DND-41 (cell line): ENCODE data around the gene DEPP1.
A peak's percentile ranks its signal among the peaks of the same experiment; 100 is the strongest.

ENCODE experiments used
- ATAC-seq: fragments of 200-7000 bp; cut with Tn5 transposase; 3 replicates; pipeline ENCODE4 v1.9.1; 2021; ENCODE audit warnings: low read depth; ENCODE audit not compliant: insufficient read depth
- DNase-seq: peaks from one replicate; pipeline ENCODE4 v3.0.0-alpha.2; 2020
- H2AFZ ChIP-seq: 2 replicates; pipeline ENCODE4 v1.6.0; 2012; ENCODE audit warnings: low read depth, low read length
- H3K27ac ChIP-seq: 2 replicates; pipeline ENCODE4 v1.5.1; 2012; ENCODE audit warnings: low read length, inconsistent platforms
- H3K27me3 ChIP-seq: fragments of 200-600 bp; sonication (generic); 2 replicates; pipeline ENCODE4 v1.6.0; 2012; ENCODE audit warnings: low read length, mild to moderate bottlenecking, inconsistent platforms; ENCODE audit not compliant: insufficient read depth, poor library complexity
- H3K36me3 ChIP-seq: 2 replicates; pipeline ENCODE4 v1.5.1; 2012; ENCODE audit warnings: low read length, inconsistent platforms; ENCODE audit not compliant: insufficient read depth
- H3K4me1 ChIP-seq: 2 replicates; pipeline ENCODE4 v1.5.1; 2012; ENCODE audit warnings: mild to moderate bottlenecking, low read length; ENCODE audit not compliant: insufficient read depth
- H3K4me2 ChIP-seq: 2 replicates; pipeline ENCODE4 v1.6.0; 2012; ENCODE audit warnings: mild to moderate bottlenecking, moderate library complexity, low read length, inconsistent platforms; ENCODE audit not compliant: insufficient read depth
- H3K4me3 ChIP-seq, 2 experiments: fragments of 200-600 bp in 1 of 2; shearing (Covaris generic) in 1 of 2; 2 replicates each; pipeline ENCODE4 v1.5.1; 2012 to 2016; ENCODE audit warnings: inconsistent platforms in 2 of 2, low read length in 2 of 2, mild to moderate bottlenecking in 2 of 2, low read depth in 1 of 2, moderate library complexity in 1 of 2
- H3K79me2 ChIP-seq: 2 replicates; pipeline ENCODE4 v1.6.0; 2012; ENCODE audit warnings: low read length, inconsistent platforms; ENCODE audit not compliant: insufficient read depth
- H3K9ac ChIP-seq: 2 replicates; pipeline ENCODE4 v1.6.0; 2012; ENCODE audit warnings: low read depth, mild to moderate bottlenecking, inconsistent platforms, low read length, moderate library complexity
- H3K9me3 ChIP-seq: 2 replicates; pipeline ENCODE4 v1.5.1; 2012; ENCODE audit warnings: low read length, moderate library complexity, mild to moderate bottlenecking, inconsistent platforms; ENCODE audit not compliant: insufficient read depth, severe bottlenecking
- H4K20me1 ChIP-seq: 2 replicates; pipeline ENCODE4 v1.6.0; 2012; ENCODE audit warnings: low read length; ENCODE audit not compliant: insufficient read depth
- CTCF ChIP-seq: IDR thresholded peaks from 2 replicates; pipeline ENCODE4 v1.5.1; 2012; ENCODE audit warnings: borderline replicate concordance, low read length, moderate library complexity, mild to moderate bottlenecking; ENCODE audit not compliant: poor library complexity, severe bottlenecking; ENCODE audit errors: extremely low read depth
- EZH2 ChIP-seq: IDR thresholded peaks from 3 replicates; pipeline ENCODE4 v1.6.1; 2012; ENCODE audit warnings: borderline replicate concordance, low read depth, mild to moderate bottlenecking, moderate library complexity, low read length, inconsistent platforms; ENCODE audit not compliant: severe bottlenecking

Gene DEPP1

DNA sequence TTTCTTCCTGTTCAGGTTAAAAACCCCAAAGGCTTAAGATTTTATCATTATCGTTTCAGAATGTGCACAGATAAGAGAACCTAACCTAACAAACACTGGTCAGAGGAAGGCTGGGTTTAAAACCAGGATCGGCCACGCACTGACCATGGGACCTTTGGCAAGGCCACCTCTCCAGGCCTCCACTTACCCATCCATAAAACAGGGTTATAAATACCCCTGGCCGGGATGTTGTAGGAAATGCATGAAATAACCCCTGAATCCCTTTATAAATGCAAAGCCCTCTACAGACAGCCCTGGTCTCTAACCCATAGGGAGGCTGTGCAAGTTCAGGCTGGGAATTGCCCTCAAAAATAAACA is 418 bp downstream of the DEPP1 start:
- ATAC-seq: no peak
- Histone ChIP-seq H4K20me1 (no peaks in the 10 kb centered on the region), H3K27me3 (no peaks in the 10 kb centered on the region), H3K4me2 (no peak overlapping the region), H2AFZ (no peak overlapping the region), H3K36me3 (no peaks in the 10 kb centered on the region), H3K79me2 (no peaks in the 10 kb centered on the region), H3K27ac (no peak overlapping the region), H3K4me3 (no peak overlapping the region), H3K4me1 (peaks cover 26% of the 10 kb centered on the region), H3K9ac (no peak overlapping the region), H3K9me3 (no peaks in the 10 kb centered on the region)
- no peak for DNase-seq
- TF ChIP-seq CTCF: no peak
- TF ChIP-seq EZH2: no peak

GRCh38 chr10:44977287-44978212 is 1.1 kb downstream of the DEPP1 start:
- H3K9ac ChIP-seq: no peak overlapping the region
- no peaks in the 10 kb centered on the region for H3K9me3 ChIP-seq
- H4K20me1 ChIP-seq: no peaks in the 10 kb centered on the region
- no peak for DNase-seq
- H3K4me3 ChIP-seq: no peak overlapping the region
- H3K36me3 ChIP-seq: no peaks in the 10 kb centered on the region
- H3K79me2 ChIP-seq: no peaks in the 10 kb centered on the region
- H3K27me3 ChIP-seq: no peaks in the 10 kb centered on the region
- ATAC-seq: no peak
- no peak overlapping the region for H3K27ac ChIP-seq
- TF ChIP-seq CTCF: no peak
- no peak for TF ChIP-seq EZH2
- H3K4me1 ChIP-seq: peaks cover 29% of the 10 kb centered on the region
- no peak overlapping the region for H3K4me2 ChIP-seq
- no peak overlapping the region for H2AFZ ChIP-seq

DNA sequence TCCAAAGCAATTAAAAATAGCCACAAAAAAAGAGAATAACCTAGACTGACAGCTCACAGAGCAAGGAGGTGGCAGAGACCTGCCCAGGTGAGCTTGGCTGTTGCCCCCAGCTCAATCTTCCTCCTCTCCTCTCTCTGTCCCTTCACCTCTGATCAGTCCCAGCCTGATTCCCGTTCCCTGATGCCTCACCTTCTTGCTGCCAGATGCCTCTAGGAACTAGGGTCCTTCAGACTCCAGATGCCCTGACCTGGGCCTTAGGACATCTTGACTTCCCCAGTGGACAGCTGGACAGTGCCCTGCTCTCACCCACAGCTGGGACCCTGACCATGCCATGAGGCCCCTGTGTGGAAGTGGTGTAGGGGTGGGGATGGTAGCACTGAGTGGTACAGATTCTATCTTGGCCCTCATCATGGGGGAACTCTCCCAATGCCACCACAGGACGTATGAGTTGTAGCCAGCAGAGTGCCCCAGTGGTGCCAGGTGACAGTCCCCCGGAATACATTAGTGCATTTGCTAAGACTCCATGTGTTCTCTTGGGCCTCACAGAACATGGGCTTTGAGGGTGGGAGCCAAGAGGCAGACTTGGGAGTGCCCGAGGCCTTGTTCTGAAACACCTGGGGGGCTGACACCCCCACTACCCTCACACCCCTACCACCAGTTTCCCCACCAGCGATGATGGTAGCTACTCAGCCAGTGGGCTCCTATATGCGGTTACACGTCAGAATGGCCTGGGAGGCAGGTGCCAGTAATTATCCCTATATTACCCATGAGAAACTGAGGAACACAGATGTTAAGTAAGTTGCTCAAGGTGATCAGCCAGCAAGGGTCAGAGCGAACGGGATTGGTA is 2.0 kb downstream of the DEPP1 start:
- ATAC-seq (no peak), DNase-seq (no peak)
- H2AFZ ChIP-seq: no peak overlapping the region
- no peak overlapping the region for H3K4me2 ChIP-seq
- H4K20me1 ChIP-seq: no peaks in the 10 kb centered on the region
- peaks cover 29% of the 10 kb centered on the region for H3K4me1 ChIP-seq
- no peaks in the 10 kb centered on the region for H3K27me3 ChIP-seq
- 0 out of 2 replicates have a peak overlapping the region, but pooled peaks have one; percentile 1 for H3K27ac ChIP-seq
- H3K4me3 ChIP-seq: no peak overlapping the region
- H3K9me3 ChIP-seq: no peaks in the 10 kb centered on the region
- no peaks in the 10 kb centered on the region for H3K36me3 ChIP-seq
- H3K9ac ChIP-seq: no peak overlapping the region
- no peaks in the 10 kb centered on the region for H3K79me2 ChIP-seq
- TF ChIP-seq EZH2 (no peak), CTCF (no peak)
